ENCODE data around the gene TADA2B.

Gene TADA2B

DNA sequence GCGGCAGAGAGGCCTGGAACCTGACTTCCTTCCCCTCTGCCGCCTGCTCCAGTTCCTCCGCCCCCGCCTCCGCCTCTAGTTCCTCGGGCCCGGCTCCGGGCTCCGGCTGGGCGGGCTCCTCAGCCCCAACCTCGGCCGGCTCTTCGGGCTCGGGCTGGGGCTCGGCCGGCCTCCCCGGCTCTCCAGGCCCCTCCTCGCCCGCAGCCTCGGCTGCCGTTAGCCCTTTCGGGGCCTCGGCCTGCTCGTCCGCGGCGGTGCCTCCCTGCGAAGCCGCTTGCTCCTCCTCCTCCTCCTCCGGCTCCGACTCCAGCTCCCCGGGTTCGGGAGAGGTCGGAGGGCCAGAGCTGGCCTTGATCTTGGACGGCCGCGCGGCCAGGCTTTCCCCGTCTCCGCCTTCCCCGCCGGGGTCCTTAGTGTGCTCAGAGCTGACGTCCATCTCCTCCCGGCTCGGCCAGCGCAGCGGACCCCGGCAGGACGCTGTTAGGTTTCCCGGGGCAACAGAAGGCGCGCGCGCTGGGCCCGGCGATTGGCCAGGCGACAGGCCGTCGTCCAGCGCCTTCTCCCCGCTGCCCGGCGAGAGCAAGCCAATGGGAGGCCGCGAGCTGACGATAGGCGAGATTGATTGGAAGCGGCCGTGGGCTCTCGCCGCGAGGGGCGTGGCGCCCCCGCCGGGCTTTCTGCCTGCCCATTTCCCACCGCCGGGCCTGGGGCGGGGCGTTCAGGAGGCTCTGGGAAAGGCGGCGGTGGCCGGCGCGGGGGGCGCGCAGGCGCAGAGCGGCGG, 479 bp upstream of the TADA2B start:
- peak; percentile 74 to 96 for DNase-seq

DNA sequence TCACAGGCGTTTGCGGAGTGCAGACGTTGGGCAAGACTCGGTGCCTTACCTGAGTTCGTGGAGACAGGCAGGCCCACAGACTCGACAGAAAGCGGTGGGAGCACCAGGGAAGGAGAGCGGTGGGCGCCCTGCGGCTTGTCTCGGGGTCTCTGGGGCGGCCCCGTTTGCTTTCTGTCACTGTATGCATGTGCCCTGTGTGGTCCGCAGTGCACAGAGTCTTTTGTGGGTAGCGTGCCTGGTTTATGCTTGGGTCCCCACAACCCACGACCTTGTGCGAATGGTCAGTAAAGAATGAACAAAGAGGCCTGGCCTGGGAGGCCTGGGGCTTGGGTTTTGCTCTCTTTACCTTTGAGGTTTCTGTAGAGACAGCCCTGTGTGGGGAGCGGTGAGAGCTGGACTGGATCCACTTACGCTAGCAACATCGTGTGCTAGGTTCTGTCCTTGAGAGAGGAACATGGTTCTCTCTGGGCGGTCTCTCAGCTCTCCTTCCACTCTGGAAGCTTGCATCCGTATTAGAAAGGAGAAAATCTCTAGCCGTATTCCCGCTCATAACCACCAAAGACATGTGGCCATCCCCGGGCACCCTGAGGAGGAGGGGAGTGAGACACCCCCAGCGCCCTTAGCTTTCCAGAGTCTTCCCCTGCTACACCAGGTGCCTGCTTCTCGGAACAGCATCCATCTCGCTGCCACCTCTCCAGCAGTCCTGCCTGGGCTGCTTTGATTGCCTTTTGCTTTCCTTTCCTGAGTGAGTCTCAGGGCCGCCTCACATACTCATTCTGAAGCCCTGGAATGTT, 1.2 kb downstream of the TADA2B start:
- no peak for DNase-seq

DNA sequence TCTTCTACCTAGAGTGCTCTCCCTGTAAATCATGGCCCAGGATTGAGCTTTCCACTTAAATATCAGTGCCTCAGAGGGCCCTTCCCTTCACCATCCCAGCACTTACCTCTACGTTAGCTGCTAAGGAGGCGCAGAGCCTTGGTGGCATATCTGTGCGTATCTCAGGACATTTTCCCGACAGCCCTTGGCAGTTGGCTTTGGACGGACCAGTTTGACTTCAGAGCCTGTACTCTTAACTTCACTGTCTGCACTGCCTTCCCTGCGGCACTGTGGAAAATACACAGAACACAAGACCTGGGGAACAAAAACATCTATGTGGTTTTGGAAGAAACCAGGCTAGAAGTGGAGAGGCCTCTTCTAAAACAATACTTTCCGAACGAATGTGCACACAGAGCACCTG, 2.4 kb downstream of the TADA2B start:
- DNase-seq, result no peak

DNA sequence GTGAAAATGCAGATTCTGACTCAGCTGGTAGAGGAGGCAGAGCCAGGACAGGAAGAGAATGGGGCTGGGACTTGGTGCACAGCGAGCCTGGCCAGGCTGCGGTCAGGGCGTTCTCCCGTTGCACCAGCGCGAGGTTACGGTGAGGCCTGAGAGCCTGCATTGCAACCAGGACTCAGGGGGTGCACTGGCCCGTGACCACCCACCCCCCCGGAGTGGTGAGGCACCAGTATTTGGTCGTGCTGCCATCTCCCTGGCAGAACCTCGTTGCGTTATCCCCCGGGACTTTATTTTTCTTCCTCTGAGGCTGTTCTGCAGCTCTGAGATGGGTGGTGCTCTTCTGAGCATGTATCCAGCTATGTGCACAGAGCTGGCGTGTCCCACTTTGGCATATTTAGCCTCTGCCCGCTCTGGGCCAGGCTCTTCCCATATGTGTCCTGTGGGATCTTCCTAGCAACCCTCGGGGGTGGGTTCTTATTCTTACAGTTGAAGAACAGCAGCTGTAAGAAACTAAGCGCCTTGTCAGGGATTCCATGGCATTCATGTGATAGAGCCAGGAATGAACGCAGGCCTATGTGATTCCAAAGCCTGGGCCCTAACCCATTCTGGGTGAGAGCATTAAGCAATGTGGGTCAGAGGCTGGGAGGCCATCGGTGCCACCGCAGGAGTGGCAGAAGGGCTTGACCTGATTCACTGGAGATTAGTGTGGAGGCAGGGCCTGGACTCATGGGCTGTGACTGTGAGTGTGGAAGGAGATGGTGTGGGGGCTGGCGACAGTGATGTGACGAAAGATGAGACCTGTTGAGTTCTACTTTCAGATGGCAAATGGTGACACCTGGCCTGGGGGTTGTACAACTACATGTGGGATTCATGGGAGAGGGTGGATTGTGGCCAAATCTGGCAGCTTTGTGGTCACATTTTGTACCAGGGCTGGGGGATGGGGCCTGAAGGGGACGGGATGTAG, 3.1 kb downstream of the TADA2B start:
- DNase-seq, result no peak

DNA sequence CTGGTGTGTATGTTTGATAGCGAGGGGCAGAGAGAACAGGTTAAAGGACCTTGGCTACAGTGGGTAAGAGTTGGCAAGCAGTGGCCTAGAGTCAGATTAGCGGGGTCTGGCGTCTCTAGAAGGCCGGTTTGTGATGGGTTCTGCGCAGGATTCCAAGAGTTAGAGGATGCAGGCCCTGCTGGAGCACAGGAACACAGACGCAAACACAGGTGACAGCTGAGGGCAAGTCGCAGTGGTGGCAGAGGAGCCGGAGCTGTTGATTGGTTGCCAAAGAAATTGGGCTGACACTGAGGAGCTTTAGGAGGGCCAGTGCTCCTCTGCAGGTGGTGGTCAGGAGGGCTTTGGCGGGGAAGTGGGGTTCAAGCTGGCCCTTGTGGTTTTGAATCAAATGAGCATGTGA, 3.8 kb downstream of the TADA2B start:
- no peak for DNase-seq

DNA sequence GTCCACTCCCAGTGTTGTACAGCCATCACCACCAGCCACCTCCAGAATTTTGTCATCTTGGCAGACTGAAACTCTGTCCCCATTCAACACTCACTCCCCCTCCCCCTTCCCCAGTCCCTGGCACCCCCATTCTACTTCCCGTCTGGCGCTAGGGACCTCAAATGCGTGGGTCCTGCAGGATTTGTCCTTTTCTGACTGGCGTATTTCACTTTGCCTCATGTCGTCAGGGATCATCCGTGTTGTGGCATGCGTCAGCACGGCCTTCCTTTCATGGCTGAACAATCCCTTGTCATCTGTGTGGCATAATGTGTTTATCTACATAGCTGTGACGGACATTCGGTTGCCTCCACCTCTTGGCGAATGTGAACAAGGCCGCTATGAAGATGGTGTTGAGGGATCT, 5.5 kb downstream of the TADA2B start:
- DNase-seq, result no peak

DNA sequence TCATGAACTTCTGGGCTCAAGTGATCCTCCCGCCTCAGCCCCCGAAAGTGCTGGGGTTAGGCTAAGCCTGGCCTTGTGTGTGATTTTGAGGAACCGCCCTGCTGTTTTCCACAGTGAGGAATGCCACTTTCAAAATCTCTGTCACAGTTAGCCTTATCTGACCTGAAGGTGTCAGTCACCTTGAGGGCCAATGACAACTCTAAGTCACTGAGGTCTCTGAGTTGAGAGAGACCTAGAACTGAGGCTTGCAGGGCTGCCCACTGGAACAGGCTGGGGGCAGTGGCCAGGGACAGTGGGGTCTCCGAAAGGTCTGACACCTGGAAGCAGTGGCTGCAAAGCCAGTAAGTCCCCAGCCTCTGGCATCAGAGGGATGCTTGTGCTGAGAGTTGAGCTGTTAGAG, 6.1 kb downstream of the TADA2B start:
- DNase-seq, result no peak

DNA sequence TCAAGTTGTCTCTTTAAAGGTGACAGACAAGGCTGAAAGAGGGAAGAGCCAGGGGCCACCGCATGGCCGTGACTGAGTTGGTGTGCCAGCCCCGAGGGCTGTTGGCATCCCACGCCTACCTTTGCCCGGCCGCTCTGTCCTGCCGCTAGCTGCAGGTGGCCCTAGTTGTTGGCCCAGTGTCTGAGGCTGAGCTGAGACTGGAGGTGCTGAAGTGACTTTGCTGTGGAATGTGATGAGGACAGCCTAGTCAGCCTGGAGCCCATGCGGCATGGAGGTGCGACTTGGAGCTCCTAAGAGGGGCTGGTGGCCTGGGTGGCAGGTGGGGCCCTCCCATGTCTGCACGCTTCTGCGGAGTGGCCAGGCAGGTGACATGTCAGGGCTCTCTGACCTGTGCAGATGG, 6.6 kb downstream of the TADA2B start:
- no peak for DNase-seq

DNA sequence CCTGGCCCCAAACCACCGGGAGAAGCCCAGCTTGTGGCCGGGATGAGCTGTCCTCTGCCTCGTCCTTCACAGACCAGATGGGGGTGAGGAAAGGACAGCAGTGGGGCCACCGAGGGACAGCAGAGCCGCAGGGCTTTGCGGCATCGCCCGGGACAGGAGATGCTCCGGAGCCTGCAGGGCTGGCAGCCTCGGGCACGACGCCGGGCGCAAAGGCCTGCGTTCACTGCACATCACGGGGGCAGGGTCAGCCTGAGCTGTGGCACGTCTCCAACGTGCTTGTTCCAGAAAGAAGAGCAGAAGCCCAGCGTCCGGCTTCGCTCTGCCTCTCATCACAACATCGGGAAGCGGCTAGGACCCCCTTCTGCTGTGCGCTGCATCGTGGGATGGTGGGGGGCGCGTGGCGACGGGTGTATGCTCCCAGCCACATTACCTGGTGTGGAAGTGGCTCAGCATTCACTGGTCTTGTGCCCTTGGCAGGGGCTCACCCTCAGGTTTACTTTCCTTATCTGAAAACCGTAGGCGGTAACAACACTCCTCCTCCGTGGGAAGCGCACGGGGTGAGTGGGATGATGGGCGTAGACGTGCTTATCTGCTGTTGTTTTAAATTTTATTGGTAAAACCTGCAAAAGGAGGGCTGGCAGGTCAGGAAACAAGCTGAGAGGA, 7.4 kb downstream of the TADA2B start:
- DNase-seq, result no peak

DNA sequence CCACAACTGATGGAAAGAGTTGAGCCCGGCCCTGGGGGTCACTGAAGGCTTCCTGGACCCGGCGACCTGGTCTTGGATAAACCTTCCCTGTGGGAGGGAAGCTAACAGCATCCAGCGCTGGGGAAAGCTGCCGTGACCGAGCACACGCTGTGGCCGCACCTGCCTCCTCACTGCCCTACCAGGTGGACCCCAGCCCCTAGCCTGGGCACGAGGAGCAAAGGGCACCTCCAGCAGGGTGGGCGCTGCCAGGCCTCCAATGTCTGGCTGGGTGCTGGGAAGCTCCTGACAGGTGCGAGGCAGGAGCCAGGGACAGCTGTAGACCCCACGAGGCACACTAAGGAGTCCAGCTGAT, 7.9 kb downstream of the TADA2B start:
- DNase-seq, result no peak

DNA sequence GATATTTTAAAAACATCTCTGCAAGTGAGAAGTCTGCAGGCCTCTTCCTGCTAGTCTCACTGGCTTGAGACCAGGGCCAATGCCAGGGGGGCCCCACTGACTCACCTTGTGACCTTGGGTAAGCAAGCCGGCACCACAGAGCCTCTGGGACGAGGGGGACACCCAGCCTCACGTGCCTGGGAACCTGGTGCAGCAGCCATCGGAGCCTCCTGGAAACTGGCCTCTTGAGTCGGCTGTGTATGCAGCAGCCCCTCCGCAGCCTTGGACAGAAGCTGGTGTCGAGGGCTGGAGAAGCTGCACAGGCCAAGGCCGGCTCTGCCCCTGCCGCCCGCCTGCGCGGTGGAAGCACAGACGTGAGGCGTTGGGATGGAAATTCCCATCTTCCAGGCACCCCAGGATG, 8.7 kb downstream of the TADA2B start:
- no peak for DNase-seq

DNA sequence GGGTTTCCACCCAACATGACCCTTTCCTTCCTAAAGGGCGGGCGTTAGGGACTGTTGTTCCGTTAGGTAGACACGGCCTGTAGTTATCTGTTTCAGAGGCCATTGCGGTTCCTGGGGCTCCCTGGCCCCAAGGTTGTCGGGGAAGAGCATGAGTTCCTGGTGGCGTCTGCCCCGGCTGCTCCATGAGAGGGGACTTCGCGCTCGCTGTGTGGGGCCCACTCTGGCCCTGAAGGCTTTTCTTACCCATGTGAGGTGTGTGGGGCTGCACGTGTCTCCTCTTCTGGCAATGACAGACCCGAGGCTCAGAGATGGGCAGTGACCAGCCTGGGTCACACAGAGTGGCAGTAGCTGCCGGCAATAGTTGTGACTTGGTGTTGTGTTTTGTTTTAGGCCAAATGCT, 9.1 kb downstream of the TADA2B start:
- no peak for DNase-seq

DNA sequence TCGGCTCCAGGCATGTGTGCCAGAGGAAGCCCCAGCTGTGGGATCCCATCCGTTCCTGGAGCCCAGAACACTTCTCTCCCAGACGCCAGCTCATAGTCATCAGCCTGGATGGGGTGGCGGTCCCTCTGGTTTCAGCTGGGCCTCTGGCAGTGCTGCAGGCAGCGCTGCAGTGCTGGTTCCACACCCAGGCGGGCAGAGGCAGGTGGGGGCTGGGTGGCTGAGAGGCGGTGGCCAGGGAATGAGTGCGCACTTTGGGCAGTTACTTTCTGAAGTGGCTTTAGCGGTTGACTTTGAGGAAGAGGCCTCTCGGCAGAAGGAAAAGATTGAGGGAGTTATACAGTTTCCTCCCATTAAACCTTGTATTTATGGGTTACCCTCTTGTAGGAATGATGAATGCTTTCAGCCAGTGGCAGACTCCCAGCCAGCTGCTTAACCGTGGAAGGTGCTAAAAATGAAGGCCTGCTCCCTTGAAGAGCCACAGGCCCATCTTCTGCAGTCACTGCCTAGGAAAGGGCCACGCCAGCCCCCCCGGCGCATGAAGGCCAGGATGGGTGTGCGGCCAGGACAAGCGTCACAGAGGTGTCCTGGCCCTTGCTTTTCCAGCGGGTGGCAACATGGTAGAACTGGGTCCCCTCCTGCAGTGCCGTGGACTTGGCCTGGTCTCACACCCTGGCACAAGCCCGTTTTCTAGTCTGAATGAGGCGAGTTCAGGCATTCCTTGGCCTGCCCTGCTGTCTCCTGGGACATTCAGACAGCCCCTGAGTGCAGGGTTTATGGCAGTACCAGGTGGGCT, 9.9 kb downstream of the TADA2B start:
- DNase-seq, result no peak

DNA sequence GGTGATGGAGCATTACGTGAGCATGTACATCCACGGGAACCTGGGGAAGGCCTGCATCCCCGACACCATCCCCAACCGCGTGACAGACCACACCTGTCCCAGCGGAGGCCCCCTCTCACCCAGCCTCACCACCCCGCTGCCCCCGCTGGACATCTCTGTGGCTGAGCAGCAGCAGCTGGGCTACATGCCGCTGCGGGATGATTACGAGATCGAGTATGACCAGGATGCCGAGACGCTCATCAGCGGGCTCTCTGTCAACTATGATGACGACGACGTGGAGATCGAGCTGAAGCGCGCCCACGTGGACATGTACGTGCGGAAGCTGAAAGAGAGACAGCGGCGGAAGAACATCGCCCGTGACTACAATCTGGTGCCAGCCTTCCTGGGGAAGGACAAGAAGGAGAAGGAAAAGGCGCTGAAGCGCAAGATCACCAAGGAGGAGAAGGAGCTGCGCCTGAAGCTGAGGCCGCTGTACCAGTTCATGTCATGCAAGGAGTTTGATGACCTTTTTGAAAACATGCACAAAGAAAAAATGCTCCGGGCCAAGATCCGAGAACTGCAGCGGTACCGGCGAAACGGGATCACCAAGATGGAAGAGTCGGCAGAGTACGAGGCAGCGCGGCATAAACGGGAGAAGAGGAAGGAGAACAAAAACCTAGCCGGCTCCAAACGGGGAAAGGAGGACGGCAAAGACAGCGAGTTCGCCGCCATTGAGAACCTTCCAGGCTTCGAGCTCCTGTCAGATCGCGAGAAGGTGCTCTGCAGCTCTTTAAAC, 11.1 kb downstream of the TADA2B start:
- no peak for DNase-seq

DNA sequence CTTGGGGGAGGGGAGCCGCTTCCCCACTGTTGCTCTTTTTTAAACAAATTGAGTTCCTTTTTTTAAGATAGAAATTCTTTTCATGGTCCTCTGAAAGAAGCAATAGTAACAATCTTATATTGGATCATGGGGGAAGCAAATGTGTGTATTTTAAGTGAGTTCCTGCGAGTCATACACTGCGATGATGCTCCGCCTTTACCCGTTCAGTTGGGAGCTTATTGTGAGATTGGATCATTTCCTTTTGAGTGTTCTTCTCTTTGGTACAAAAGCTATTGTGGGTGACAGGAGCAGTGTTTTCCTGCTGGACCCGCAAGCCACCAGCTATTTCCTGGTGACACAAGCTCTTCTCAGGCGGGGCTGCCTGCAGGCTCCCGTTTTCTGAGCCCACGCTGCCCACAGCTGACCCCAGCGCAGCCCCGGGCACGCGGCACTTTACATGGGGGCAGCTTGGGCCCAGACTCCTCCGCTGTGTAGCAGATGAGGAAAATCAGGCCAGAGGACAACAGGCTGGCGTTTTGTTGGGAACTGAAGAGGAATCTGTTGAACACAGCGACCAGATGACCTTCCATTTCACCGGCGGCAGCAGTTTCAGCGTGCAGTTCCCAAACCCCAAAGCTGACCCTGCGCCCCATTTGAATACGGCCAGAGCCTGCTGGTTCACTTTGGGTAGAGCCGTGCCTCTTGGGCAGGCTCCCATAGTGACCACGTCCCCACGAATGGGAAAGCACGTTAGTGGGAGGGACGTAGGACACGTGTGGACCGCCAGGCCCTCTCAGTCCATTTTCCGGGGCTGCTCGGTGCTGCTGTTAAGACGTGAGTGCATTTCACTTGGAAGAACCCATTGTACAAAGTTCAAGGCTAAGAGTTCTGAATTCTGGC, 12.2 kb downstream of the TADA2B start:
- no peak for DNase-seq

DNA sequence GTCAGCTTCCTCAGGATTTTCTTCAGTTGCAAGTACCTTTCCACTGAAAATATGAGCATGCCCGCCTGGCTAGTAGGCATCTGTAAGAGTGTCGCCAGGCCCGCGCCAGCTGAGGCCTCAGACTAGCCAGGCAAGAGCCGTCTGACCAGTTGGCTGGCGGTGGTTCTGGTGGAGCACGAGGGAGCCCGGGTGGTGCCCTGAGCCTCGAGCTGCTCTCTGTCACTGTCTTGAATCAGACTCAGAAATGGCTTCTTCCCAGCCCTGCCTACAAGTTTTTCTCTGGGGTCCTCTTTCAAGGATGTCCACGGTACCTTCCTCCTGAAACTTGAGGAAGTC, 12.8 kb downstream of the TADA2B start:
- DNase-seq, result no peak

DNA sequence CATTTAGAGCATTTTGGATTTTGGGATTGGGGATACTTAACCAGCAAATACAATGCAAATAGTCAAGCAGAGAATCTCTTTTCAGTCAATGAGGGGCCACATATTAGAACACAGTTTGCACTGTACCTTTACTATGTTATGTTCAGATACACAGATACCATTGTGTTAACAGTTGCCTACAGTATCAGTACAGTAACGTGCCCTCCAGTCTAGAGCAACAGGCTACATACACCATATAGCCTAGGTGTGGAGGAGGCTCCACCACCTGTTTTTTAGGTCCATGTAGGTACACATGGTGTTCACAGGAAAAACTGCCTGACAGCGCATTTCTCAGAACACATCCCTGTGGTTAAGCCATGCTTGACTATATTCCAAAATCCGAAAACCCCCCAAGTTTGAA, 15.6 kb downstream of the TADA2B start:
- DNase-seq, result no peak

DNA sequence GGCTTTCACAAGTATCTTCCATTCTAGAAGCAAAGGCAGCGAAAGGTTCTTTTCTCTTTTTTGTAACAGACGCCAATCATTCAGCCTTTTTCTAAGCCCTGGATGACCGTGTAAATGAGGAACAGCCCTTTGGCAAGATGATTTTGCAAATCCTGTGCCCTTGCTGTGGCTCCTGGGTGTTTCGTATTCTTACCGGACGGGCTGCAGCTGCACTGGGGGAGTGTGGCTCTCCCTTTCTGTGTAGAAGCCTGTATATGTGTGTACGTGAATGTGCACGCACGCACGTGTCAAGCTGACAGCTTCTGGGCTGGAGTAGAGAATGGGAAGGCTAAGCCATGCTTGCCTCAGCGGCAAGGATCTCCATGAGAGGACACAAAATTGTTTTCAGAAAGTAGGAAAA, 16.5 kb downstream of the TADA2B start:
- no peak for DNase-seq

DNA sequence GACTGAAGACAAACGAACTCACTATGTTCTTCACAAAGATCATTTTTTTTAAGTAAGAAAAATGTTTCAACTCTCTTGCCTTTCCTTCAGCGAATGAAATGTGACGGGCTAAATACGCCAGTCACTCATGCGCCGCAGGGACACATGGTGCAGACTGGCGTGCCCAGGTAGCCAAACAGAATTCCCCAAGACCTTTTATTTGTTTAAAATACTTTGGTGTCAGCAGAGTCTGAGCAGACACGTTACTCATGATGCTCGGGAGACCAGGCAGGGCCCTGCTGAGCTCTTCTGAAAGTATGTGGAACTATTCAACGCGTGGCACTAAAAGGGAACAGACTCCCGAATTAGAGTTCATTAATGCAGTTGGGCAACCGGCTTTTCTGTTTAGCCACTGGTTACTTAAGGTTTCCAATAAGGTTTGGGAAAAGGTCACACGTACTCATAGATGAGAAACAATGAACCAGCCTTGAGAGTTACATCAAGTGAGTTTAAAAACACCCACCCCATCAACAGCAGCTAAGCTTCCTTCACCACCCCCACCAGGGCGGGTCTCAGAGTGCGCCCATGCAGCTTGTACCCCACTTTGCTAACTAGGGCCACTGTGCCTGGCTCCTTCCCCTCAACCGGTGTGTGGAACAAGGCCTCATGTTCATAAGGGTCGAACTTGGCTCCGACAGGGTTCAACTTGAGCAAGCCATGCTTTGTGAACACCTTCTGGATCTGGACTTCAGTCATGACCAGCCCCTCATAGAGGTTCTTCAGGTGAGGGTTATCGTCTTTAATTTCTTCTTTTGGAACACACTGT, 17.4 kb downstream of the TADA2B start:
- no peak for DNase-seq

Measured in NCI-H446 (cell line).